HCT116 (cell line): ENCODE data around the gene MEGF6. TPM values are rescaled to one million over a fixed set of nuclear protein-coding genes. Genes with fewer than 3 reads are reported as not detected.

Experiments used
- ATAC-seq: fragments of 200-7000 bp; cut with Tn5 transposase; 2 replicates; pipeline ENCODE4 v1.9.1; 2020; ENCODE audit warnings: mild to moderate bottlenecking, moderate library complexity
- BruUV-seq: library from RNA; stranded (reverse); fragments of 400-500 nt; replicated peaks from 2 replicates; lab custom pipeline; 2021; lab: Mats Ljungman, UMichigan
- CTCF ChIA-PET: fragments of 300-600 bp; sonication (Branson Sonifier 250); formaldehyde crosslinking; loops from one replicate; lab custom pipeline; 2021; ENCODE audit warnings: antibody characterized with exemption; lab: Charles Lee
- POLR2A ChIA-PET: fragments of 300-600, 350-600 bp; sonication (Branson Sonifier 250); formaldehyde crosslinking; loops from one replicate; lab custom pipeline; 2021; ENCODE audit warnings: antibody characterized with exemption; lab: Charles Lee
- RAD21 ChIA-PET, 2 experiments: fragments of 300-600 bp; sonication (Branson Sonifier 250); formaldehyde crosslinking; loops; one replicate each; lab custom pipeline; 2023; ENCODE audit warnings: low total read pairs in 2 of 2; ENCODE audit not compliant: uncharacterized antibody in 2 of 2, unreplicated experiment in 2 of 2, low non-redundant PET in 1 of 2; lab: Charles Lee
- DNase-seq: peaks from one replicate; pipeline ENCODE4 v3.0.0-alpha.2; 2010; ENCODE audit warnings: low read depth, low spot score
- H2AFZ ChIP-seq: fragments of 200-600 bp; shearing (Covaris generic), sonication (generic); 2 replicates; pipeline ENCODE4 v1.6.1; 2017; ENCODE audit warnings: low read depth, mixed run types, mixed read lengths, antibody characterized with exemption, low read length; ENCODE audit not compliant: poor library complexity, severe bottlenecking
- H3K27ac ChIP-seq: 2 replicates; pipeline ENCODE4 v1.5.1; 2012; ENCODE audit warnings: low read depth, low read length
- H3K27me3 ChIP-seq: fragments of 200-600 bp; sonication (generic); 2 replicates; pipeline ENCODE4 v1.6.1; 2016; ENCODE audit warnings: mixed run types, low read length, mixed read lengths; ENCODE audit not compliant: insufficient read depth
- H3K36me3 ChIP-seq, 2 experiments: fragments of 200-500 bp in 1 of 2; fragments of 200-600 bp in 1 of 2; sonication (Bioruptor generic) in 1 of 2; sonication (generic) in 1 of 2; 2 replicates each; pipeline versions ENCODE4 v1.5.1 to v1.6.1; 2014 to 2016; ENCODE audit warnings: low read length in 2 of 2, inconsistent platforms in 1 of 2, mixed read lengths in 1 of 2, mixed run types in 1 of 2; ENCODE audit not compliant: insufficient read depth in 2 of 2, control insufficient read depth in 1 of 2
- H3K4me1 ChIP-seq, 2 experiments: fragments of 200-600 bp in 1 of 2; sonication (generic) in 1 of 2; 2 replicates each; pipeline versions ENCODE4 v1.5.1 to v1.6.1; 2012 to 2017; ENCODE audit warnings: low read length in 2 of 2, inconsistent platforms in 1 of 2, mild to moderate bottlenecking in 1 of 2, mixed read lengths in 1 of 2, mixed run types in 1 of 2, moderate library complexity in 1 of 2; ENCODE audit not compliant: insufficient read depth in 2 of 2, control insufficient read depth in 1 of 2
- H3K4me2 ChIP-seq: fragments of 200-600 bp; sonication (generic); 2 replicates; pipeline ENCODE4 v1.6.1; 2017; ENCODE audit warnings: mixed run types, low read length, mixed read lengths
- H3K4me3 ChIP-seq, 2 experiments: fragments of 200-600 bp in 1 of 2; sonication (generic) in 1 of 2; replicated peaks in 1 of 2; 2 replicates each; pipeline ENCODE4 v1.5.1; 2011 to 2016; ENCODE audit warnings: low read length in 2 of 2, control low read depth in 1 of 2, low read depth in 1 of 2, mild to moderate bottlenecking in 1 of 2, mixed read lengths in 1 of 2, mixed run types in 1 of 2
- H3K79me2 ChIP-seq: fragments of 200-600 bp; sonication (generic); 2 replicates; pipeline ENCODE4 v1.6.1; 2017; ENCODE audit warnings: mild to moderate bottlenecking, mixed run types, low read length, moderate library complexity, mixed read lengths; ENCODE audit not compliant: insufficient read depth
- H3K9ac ChIP-seq: fragments of 200-600 bp; sonication (generic); 2 replicates; pipeline ENCODE4 v1.6.1; 2016; ENCODE audit warnings: low read length, mixed read lengths
- H3K9me2 ChIP-seq: fragments of 200-600 bp; sonication (generic), shearing (Covaris generic); 2 replicates; pipeline ENCODE4 v1.6.1; 2017; ENCODE audit warnings: mixed run types, mild to moderate bottlenecking, moderate library complexity; ENCODE audit not compliant: insufficient read depth
- H3K9me3 ChIP-seq, 2 experiments: fragments of 200-500 bp in 1 of 2; fragments of 200-600 bp in 1 of 2; sonication (Bioruptor generic) in 1 of 2; sonication (generic) in 1 of 2; 2 replicates each; pipeline ENCODE4 v1.6.1; 2014 to 2017; ENCODE audit warnings: low read length in 2 of 2, mixed read lengths in 2 of 2, inconsistent platforms in 1 of 2, low read depth in 1 of 2, mild to moderate bottlenecking in 1 of 2, mixed run types in 1 of 2, moderate library complexity in 1 of 2; ENCODE audit not compliant: control insufficient read depth in 1 of 2, insufficient read depth in 1 of 2
- H4K20me1 ChIP-seq: fragments of 200-600 bp; sonication (generic), shearing (Covaris generic); 2 replicates; pipeline ENCODE4 v1.6.1; 2017; ENCODE audit warnings: mixed run types, mild to moderate bottlenecking, moderate library complexity; ENCODE audit not compliant: insufficient read depth
- CEBPB ChIP-seq: IDR thresholded peaks from 2 replicates; pipeline ENCODE4 v1.6.1; 2012; ENCODE audit warnings: low read depth
- CTCF ChIP-seq, 3 experiments: fragments of 200-600 bp in 1 of 3; sonication (generic) in 1 of 3; IDR thresholded peaks in 2 of 3; conservative IDR thresholded peaks in 1 of 3; 2 replicates each; pipeline ENCODE4 v1.5.1; 2012 to 2017; ENCODE audit warnings: low read depth in 2 of 3, low read length in 2 of 3, antibody characterized with exemption in 1 of 3, borderline replicate concordance in 1 of 3, control low read depth in 1 of 3, mild to moderate bottlenecking in 1 of 3, mixed read lengths in 1 of 3, mixed run types in 1 of 3, moderate library complexity in 1 of 3; ENCODE audit not compliant: insufficient read depth in 1 of 3
- ELF1 ChIP-seq: IDR thresholded peaks from 2 replicates; pipeline ENCODE4 v1.6.1; 2012; ENCODE audit warnings: low read depth, borderline replicate concordance
- EZH2 ChIP-seq: fragments of 200-600 bp; sonication (generic); IDR thresholded peaks from 2 replicates; pipeline ENCODE4 v1.6.1; 2017; ENCODE audit warnings: antibody characterized with exemption, mixed run types
- FOSL1 ChIP-seq: IDR thresholded peaks from 2 replicates; pipeline ENCODE4 v1.6.1; 2012; ENCODE audit warnings: low read depth
- POLR2A ChIP-seq: IDR thresholded peaks from 2 replicates; pipeline ENCODE4 v1.7.0; 2011; ENCODE audit warnings: borderline replicate concordance; ENCODE audit not compliant: insufficient read depth, insufficient read length; ENCODE audit errors: extremely low read depth
- POLR2AphosphoS5 ChIP-seq: IDR thresholded peaks from 2 replicates; pipeline ENCODE4 v1.6.1; 2011; ENCODE audit warnings: mild to moderate bottlenecking, low read depth, low read length, moderate library complexity
- SRF ChIP-seq: IDR thresholded peaks from 2 replicates; pipeline ENCODE4 v1.6.1; 2012; ENCODE audit warnings: low read depth
- TCF7L2 ChIP-seq: IDR thresholded peaks from 2 replicates; pipeline ENCODE4 v1.7.0; 2011; ENCODE audit warnings: borderline replicate concordance, inconsistent platforms; ENCODE audit not compliant: insufficient read depth, insufficient read length; ENCODE audit errors: extremely low read depth
- ZFX ChIP-seq: fragments of 450-650 bp; IDR thresholded peaks from 2 replicates; pipeline ENCODE4 v1.6.1; 2017
- ZNF274 ChIP-seq: fragments of 200-500 bp; sonication (Bioruptor generic); IDR thresholded peaks from 2 replicates; pipeline ENCODE4 v1.6.1; 2014; ENCODE audit warnings: mild to moderate bottlenecking, low read depth, low read length, inconsistent platforms
- intact Hi-C: fragments of 100-400 bp; cut with micrococcal nuclease; formaldehyde crosslinking; loops from 2 replicates; pipeline ENCODE4 v1.10.0; 2022
- total RNA-seq: library from RNA; stranded (reverse); gene quantifications from one replicate; pipeline ENCODE4 v1.2.1, GENCODE V29; 2021; ENCODE audit not compliant: unreplicated experiment
- TF ChIP-seq, protein P1 (sequence below): IDR thresholded peaks from 2 replicates; pipeline ENCODE4 v1.6.1; 2011; ENCODE audit warnings: mild to moderate bottlenecking, low read length, moderate library complexity; ENCODE audit not compliant: insufficient replicate concordance; ENCODE audit errors: extremely low read depth

The MEGF6 gene
- total RNA-seq, 1 experiment from 2014 or later, result 47.6 TPM

- DNase-seq (no peak), ATAC-seq (no peak)
- Histone ChIP-seq H3K27me3 (no peaks in the 10 kb centered on the region), H3K36me3 (no peaks in the 10 kb centered on the region), H3K9ac (no peak overlapping the region), H3K79me2 (no peaks in the 10 kb centered on the region), H3K27ac (no peak overlapping the region), H3K9me3 (no peaks in the 10 kb centered on the region), H4K20me1 (no peaks in the 10 kb centered on the region), H3K4me3 (no peak overlapping the region), H3K4me2 (no peak overlapping the region), H3K9me2 (no peaks in the 10 kb centered on the region), H3K4me1 (peaks cover 9 to 34% of the 10 kb centered on the region in 2 experiments), H2AFZ (no peak overlapping the region)
- no peak for TF ChIP-seq CEBPB
- TF ChIP-seq ZNF274, result no peak
- TF ChIP-seq TCF7L2, result no peak
- TF ChIP-seq ELF1, result no peak
- TF ChIP-seq, protein P1, sequence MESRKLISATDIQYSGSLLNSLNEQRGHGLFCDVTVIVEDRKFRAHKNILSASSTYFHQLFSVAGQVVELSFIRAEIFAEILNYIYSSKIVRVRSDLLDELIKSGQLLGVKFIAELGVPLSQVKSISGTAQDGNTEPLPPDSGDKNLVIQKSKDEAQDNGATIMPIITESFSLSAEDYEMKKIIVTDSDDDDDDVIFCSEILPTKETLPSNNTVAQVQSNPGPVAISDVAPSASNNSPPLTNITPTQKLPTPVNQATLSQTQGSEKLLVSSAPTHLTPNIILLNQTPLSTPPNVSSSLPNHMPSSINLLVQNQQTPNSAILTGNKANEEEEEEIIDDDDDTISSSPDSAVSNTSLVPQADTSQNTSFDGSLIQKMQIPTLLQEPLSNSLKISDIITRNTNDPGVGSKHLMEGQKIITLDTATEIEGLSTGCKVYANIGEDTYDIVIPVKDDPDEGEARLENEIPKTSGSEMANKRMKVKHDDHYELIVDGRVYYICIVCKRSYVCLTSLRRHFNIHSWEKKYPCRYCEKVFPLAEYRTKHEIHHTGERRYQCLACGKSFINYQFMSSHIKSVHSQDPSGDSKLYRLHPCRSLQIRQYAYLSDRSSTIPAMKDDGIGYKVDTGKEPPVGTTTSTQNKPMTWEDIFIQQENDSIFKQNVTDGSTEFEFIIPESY, result no peak
- no peak for TF ChIP-seq POLR2AphosphoS5
- TF ChIP-seq CTCF (IDR thresholded peaks at IDR 0.05 in 2 of 3, conservative IDR thresholded peaks at IDR 0.05 in 1 of 3; ENCODE audit: borderline replicate concordance in 1 of 3, insufficient read depth in 1 of 3, low read depth in 2 of 3, low read length in 2 of 3), result no peak
- no peak for TF ChIP-seq POLR2A
- TF ChIP-seq FOSL1, result no peak
- TF ChIP-seq SRF, result no peak
- no peak for TF ChIP-seq EZH2
- TF ChIP-seq ZFX, result no peak
- CTCF ChIA-PET, result interaction anchor here (1.0 kb wide), 1 partner anchor 70 kb away, joined by 4 read pairs; no protein-coding TSS in a partner anchor
- RAD21 ChIA-PET, result no interaction called here
- no TSS peak for BruUV-seq
- POLR2A ChIA-PET, result no interaction called here
- intact Hi-C loops, result no loop called here
Observed at GRCh38 chr1:3548895-3549294, 62.4 kb downstream of the MEGF6 start.
